Caki2 (cell line): ENCODE data around the gene NECAB3. TPM values are rescaled to one million over a fixed set of nuclear protein-coding genes. Genes with fewer than 3 reads are reported as not detected.
A peak's percentile ranks its signal among the peaks of the same experiment; 100 is the strongest.

Experiments used
- DNase-seq: peaks from one replicate; pipeline ENCODE4 v3.0.0-alpha.2; 2015; ENCODE audit warnings: low read depth
- in situ Hi-C: cut with HindIII; loops from 2 replicates; pipeline ENCODE4 v1.10.0; 2016; ENCODE audit warnings: low sequenced_read_pairs, low pct_unique_long_range_greater_than_20kb, mixed read lengths
- total RNA-seq: library from RNA; depleted of rRNA; stranded (reverse); fragments of >200 nt; shearing (Covaris generic); gene quantifications from 2 replicates; pipeline ENCODE4 v1.2.3, GENCODE V29; 2014; ENCODE audit warnings: low replicate concordance

The NECAB3 gene
- total RNA-seq, 1 experiment from 2014 or later = 96.4 TPM

DNA sequence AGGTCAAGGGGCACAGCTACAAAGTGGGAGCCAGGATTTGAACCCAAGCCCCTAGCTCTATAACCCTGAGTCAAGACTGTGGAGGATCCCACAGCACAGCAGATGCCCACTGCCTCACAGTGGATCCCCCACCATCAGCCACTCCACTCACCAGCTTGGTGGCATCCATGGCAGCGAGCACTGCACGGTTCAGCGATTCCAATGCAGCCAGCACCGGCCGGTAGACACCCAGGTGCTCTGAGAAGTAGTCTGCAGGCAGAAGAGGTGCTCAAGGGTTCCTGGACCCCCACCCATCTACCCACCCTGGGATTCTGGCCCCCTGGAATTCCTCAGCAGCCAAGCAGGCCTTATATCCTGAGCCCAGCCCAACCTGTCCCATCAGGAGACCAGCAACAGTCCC, 5.0 kb downstream of the NECAB3 start:
- in situ Hi-C loops = no loop called here

DNA sequence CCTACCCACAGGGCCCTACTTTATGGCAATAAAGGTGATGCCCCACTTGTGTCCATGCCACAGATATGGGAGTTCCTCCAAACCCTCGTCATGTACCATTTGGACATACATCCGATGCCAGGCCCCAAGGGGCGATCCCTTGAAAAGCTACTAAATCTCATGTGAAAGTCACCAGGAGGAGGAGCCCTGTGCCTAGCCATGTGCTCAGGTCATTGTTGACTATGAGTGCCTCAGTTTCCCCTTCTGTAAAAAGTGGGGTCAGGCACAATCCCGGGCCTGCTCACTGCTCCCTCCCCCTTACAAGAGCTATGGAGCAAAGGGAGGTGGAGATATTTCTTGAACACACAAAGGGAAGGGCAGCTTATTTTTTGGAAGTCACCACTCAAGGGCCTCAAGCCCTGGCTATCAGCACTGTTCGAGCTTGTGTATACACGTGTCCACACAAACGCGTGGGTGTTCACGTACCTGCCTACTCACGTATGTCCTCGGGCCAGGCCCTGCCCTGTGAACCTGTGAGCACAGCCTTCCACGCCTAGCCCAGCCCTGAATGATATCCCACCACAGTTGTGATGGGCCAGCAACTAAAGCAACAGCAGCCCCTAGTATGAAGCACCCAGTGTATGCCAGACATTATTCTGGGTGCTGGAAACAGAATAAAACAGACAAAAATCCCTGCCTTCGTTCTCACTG, 5.6 kb downstream of the NECAB3 start:
- DNase-seq = no peak
- in situ Hi-C loops = no loop called here

More for the DNA sequence above, 5.0 kb downstream of the NECAB3 start:
- DNase-seq = no peak

DNA sequence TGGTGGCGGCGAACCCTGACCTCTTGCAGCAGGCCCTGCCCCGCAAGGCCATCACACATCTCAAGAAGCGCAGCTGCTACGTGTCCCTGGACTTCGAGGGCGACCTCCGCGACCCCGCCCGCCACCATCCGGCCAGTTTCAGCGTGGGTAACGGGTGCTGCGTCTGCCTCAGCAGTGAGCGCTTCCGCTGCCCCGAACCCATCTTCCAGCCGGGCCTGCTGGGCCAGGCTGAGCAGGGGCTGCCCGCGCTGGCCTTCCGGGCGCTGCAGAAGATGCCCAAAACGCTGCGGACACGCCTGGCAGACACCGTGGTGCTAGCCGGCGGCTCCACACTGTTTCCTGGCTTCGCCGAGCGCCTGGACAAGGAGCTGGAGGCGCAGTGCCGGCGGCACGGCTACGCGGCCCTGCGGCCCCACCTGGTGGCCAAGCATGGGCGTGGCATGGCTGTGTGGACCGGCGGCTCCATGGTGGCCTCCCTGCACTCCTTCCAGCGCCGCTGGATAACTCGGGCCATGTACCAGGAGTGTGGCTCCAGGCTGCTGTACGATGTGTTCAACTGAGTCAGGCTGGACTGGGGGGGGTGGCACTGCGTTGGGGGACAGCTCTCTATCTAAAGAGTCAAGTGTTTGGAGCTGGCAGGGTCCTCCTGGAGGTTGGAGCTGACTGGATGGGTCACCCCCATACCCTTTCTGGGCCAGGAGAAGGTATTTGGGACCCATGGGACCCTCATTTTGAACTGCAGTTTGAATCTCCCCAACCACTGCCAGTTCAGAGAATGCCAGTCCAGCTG, 6.4 kb downstream of the NECAB3 start:
- in situ Hi-C loops = no loop called here
- peak; percentile 83 for DNase-seq

DNA sequence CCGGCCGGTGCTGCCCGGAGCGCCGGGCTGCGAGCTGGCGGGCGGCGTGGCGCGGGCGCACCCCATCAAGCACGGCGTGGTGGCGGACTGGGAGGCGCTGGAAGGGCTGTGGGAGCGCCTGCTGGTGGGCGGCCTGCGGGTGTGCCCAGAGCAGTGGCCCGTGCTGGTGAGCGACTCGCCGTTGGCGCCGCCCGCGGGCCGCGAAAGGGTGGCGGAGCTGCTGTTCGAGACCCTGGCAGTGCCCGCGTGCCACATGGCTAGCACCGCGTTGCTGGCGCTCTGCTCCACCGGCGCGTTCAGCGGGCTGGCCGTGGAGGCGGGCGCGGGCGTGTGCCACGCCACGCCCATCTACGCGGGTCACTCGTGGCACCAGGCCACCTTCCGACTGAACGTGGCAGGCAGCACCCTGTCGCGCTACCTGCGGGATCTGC, 7.0 kb downstream of the NECAB3 start:
- DNase-seq = peak; percentile 76
- in situ Hi-C loops = no loop called here

DNA sequence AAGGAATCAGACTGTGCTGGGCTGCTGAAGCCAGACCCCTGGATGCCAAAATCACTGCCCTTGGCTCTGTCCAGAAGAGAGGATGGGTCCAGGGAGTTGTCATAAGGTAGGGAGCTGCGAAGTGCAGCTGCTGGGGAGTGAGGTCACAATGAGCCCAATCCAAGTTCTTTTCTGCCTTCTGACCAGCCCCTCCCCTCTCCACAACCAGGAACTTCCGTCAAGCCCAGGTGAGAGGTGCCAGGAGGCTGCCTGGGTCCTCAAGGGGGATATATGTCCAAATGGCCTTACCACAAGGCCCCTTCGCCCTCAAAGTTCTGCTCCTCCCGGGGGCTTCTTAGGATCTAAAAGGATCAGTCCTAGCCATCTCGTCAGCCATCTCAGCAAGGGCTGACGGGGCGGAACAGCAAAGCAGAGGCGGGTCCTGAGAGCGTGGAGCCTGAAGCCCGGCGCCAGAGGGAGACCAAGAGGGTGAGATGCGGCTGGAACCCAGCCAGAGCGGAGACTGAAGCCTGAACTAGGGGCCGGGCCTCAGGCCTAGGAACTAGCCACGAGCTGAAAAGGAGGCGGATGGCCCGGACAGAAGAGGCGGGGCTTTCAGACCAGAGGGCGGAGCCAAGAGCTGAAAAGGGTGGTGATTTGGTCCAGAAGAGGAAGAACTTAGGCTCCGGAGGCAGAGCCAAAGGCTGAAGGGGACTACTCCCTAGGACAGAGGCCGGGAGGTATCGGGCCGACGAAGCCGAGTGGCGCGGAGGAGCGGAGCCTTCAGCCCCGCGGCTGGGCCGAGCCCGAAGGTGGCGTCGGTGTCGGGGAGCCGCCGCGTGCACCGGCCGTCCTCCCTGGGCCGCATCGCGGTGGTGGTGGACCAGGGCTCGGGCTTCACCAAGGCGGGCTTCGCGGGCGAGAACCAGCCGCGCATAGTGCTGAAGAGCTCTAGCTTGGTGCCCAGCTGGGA, 7.7 kb downstream of the NECAB3 start, which contains the start of gene ACTL10:
Gene ACTL10, plus strand, starts transcription at position 651 of the 952 bp plus-strand sequence. CDS start 555 bp downstream, outside the sequence.
- in situ Hi-C loops = no loop called here
- DNase-seq = peak; percentile 100

DNA sequence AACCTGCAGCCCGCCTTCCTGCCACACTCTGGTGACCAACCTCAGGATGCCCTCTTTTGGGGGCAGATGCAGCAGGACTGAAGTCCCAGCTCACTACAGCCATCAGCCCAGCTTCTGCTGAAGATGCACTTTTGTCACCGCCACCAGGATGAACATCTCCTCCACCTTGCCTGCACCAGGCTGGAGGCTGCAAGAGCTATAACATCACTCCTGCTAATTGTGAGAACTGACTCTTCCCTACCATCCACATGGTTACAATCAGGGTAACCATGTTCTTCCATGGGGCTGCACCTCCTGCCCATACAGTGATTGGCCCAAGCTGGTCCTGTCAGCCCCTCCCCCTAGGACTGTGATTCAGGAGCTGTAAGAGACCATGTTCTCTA, 9.5 kb downstream of the NECAB3 start:
- in situ Hi-C loops = no loop called here
- no peak for DNase-seq

DNA sequence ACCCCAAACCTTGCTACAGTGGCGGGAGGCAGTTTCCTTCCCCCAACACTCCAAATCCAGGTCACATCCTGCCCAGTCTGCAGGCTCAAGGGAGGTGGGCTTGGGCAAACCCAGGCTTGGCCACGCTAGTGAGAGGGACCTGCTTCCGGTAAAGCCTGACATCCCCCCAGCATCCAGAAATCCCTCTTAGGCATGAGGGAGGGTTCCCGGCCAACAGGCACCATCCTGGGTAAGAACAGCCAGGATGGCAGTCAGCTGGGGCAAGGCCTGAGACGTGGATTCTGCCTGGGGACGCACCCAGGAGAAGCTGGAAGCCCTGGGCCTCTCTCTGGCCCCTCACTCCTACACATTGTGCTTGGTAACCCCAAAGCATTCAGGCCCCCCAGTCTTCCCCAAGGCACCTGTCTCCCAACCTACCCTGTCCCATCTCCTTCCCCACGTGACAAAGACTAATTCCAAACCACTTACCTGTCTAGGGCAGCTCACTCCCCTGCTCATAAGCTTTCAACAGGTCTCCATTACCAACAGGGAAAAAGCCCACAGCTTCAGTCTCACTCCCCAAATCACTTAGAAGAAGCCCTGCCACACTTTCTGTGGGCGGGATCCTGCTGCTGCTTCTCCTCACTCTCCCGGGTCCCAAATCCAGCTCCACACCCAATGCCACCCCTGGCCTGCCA, 10.0 kb downstream of the NECAB3 start:
- in situ Hi-C loops = no loop called here
- DNase-seq = no peak

DNA sequence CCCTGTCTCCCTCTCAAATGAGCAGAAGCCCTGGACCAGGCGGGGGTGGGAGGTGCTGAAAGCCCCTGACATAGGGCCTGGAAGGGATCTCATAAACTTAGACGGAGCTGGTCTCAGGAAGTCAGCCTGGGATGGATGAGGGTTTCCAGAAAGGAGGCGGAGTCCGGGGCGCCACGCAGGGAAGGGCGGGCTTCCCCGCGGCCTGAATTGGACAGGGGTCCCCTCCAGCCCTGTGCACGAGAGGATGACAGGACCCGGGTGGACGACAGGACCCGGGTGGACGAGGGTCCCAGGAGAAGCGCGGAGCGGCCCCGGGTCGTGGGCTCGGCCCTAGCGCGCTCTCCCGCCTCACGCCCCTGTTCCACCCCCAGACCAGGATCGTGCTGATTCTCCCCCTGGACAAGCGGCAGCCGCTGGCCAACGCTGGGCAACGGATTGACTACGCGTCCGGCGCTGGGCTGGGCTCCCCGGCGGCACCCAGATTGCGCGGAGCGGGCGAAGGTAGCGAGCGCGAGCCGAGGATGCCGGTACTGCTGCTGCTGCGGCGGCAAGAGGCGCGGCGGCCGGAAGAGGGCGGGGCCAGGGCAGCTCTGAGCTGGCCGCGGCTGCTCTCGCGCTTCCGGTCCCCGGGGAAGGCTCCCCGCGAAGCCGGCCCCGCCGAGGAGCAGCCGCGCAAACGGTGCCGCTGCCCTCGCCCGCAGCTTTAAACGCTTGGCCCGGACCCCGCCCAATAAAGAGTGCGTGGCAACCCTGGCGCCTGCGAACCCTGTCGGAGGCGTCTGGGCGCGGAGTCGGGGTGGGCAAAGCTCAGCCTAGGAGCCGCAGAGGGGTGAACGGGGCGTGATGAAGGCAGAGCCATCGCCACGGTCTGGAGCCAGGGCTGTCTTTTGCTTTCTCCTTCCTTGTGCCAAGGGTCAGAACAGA, 10.8 kb downstream of the NECAB3 start:
- in situ Hi-C loops = no loop called here
- peak; percentile 72 for DNase-seq

DNA sequence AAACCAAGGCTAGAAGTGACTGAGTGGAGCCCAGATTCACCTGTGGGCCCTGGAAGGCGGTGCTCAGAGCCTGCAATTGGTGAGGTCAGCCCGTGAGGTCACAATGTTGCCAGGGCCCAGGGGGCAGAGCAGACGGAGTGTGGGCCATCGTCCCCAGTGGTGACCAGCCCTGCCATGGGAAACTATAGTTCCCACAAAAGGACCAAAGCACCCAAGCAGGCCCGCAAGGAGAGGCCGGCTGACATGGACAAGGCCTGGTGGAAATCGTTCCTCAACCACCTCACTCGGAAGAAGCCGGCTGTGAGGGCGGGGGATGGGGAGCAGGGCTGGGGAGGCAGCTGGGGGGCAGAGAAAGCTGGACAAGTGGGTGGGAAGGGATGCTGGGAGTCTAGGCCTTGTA, 12.1 kb downstream of the NECAB3 start, which contains the start of gene C20orf144:
Gene C20orf144, plus strand, starts transcription at position 156 of the 400 bp plus-strand sequence. Its CDS starts 19 bp downstream, at position 175.
- in situ Hi-C loops = no loop called here
- DNase-seq = no peak

DNA sequence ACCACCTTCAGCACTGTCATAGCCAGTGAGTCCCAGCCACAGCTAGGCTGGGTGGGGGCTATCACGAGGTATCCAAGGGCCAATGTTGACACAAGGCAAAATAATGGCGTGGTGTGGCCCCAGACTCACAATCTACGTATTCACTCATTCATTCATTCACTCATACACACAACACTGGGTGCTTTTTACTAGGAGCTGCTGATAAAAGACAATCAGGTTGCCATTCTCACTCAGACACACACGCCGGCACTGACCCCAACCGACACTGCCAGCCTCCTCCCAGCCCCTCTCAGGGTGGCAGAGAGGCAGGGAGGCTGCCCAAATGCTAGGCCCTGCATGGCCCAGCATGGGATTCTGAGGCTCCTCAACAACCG, 13.6 kb downstream of the NECAB3 start:
- in situ Hi-C loops = no loop called here

DNA sequence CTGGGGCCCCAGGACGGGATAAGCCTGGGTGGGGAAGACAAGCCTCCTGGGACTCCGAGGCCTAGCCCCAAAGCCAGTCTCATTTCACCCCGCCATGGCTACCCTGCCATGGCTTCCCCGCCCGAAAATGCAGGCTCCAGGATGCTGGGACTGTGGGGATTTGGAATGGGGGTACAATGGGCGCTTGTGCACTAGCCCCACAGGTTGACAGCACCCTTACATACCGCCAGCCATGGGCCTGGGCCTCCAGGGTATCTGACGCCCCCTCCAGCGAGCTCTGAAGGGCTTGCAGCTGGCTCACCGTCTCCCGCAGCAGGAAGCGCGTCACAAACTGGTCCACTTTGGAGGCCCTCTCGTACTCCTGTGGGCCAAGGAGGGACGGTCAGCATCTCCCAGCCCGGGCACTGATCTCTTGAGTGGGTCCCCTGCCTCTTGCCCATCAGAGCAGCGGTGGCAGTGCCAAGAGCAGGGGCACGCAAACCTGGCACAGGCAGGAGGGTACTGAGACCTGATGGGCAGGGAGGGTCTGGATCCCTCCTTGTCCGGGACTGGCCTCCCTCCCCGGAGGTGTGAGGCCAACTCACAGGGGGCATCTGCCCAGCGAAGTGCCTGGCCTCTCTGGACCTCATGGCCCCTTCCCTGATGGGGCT, 14.1 kb downstream of the NECAB3 start:
- DNase-seq = no peak
- in situ Hi-C loops = no loop called here

More for the DNA sequence above, 13.6 kb downstream of the NECAB3 start:
- DNase-seq = no peak

DNA sequence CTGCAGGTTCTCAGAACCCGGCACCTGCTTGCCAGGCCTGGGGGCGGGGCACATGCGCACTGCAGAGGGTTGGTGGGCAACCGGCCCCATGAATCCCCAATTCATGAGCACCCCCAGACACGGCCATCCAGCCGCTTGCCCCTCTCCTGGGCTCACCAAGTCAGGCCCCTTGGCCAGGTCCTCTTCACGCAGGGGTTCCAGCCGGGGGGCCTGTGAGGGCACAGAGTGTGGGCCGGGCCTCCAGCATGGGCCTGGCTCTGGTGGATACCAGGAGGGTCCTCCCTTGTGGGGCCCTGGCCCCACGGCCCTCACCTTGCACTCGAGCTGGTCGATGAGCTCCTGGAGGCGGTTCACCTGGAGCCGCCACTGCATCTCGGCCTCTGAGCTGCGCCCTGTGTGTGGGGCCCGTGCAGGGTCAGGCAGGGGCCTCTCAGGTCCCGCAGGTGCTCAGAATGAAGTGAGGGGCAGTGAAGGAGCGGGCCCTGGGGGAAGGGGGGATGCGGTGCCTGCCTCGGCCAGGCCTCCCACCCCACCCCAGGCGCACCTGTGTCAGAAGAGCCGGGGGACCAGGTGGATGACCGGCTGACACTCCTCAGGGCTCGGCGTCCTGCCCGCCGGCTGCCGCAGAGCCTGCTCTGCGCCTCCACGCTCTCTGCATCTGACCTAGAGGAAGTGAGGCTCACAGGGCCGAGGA, 14.7 kb downstream of the NECAB3 start:
- no peak for DNase-seq
- in situ Hi-C loops = no loop called here

DNA sequence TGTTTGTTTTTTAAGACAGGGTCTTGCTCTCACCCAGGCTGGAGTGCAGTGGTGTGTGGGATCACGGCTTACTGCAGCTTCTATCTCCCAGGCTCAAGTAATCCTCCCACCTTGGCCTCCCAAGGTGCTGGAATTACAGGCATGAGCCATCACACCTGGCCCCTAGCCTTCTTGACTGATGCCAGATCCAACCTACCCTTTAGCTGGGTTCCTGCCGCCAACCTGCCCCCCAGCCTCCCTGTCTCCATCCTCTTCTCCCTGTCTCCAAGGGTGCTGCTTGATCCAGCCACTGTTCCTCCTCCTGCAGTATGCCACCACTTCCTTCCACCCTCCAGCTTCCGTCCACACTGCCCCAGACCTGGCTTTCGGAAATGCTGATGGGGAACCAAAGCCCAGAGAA, 15.3 kb downstream of the NECAB3 start:
- in situ Hi-C loops = no loop called here
- no peak for DNase-seq

DNA sequence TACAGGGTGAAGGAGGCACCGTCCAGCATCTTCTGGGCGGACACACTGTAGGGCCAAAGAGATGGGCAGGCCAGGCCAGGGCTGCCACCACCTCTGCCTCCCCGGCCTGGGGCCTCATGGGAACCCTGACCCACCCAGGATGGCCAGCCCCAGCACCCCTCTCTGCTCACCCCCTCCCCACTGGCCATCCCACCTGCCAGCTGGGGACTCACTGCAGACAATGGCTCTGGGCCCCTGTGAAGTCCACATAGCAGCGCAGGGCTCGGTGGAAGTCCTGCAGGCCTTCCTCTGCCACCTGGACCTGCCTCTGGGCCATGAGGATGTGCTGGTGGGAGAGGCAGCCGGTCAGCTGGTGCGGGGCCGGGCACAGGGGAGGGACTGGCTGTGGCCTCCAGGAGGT, 15.7 kb downstream of the NECAB3 start:
- in situ Hi-C loops = no loop called here
- DNase-seq = no peak

DNA sequence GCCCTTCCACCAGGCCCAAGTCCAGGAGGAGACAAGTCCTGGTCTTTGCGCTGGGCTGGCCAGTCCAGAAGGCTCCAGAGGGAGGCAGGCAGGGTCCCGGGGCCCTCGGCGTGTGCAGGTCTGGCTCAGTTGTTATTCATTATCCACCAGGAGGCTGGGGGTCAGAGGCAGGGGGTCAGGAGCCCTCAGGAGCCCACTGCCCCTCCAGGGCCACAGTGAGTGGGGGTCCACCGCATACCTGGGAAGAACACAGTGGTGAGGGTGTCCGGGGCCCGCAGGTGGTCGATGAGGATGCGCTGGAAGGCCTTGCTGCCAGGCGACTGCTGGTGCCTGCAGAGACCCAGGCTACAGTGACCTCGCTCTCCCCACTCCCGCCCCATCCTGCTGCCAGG, 16.5 kb downstream of the NECAB3 start:
- in situ Hi-C loops = no loop called here

More for the DNA sequence above, 16.5 kb downstream of the NECAB3 start:
- no peak for DNase-seq
